Esophagus squamous epithelium (tissue), 4 donors: ENCODE results near the gene ADGRG2.

Experiments used
- POLR2A ChIP-seq, 4 donors: fragments of 450-650 bp; IDR thresholded peaks; one replicate each; pipeline ENCODE4 v1.6.1; 2017; ENCODE audit warnings: antibody characterized with exemption in 4 of 4, mild to moderate bottlenecking in 4 of 4, moderate library complexity in 3 of 4
- TF ChIP-seq, protein P1 (sequence below), 6 experiments: fragments of 450-650 bp in 4 of 6; fragments of 200-600 bp in 2 of 6; sonication (generic) in 2 of 6; IDR thresholded peaks; one replicate each; pipeline ENCODE4 v1.5.1; 2016 to 2019; ENCODE audit warnings: antibody characterized with exemption in 6 of 6, mild to moderate bottlenecking in 4 of 6, moderate library complexity in 4 of 6

DNA sequence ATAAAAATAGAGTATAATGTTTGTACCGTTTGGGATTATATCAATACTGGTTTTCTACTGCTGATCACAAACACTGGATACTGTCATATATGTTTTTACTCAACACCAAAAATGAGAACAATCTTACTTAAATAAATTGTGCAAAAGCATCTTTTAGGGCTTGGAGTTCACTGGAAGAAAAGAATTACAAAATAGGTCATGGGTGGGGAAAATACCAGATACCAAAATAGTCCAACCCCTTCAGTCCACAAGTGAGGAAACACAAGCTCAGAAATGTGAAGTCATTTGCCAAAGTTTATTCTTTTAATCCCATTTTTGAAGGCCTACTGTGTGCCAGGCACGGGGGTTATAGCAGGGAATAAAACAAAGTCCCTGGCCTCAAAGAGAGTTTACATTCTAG is 64.4 kb downstream of the ADGRG2 start:
- TF ChIP-seq, protein P1, sequence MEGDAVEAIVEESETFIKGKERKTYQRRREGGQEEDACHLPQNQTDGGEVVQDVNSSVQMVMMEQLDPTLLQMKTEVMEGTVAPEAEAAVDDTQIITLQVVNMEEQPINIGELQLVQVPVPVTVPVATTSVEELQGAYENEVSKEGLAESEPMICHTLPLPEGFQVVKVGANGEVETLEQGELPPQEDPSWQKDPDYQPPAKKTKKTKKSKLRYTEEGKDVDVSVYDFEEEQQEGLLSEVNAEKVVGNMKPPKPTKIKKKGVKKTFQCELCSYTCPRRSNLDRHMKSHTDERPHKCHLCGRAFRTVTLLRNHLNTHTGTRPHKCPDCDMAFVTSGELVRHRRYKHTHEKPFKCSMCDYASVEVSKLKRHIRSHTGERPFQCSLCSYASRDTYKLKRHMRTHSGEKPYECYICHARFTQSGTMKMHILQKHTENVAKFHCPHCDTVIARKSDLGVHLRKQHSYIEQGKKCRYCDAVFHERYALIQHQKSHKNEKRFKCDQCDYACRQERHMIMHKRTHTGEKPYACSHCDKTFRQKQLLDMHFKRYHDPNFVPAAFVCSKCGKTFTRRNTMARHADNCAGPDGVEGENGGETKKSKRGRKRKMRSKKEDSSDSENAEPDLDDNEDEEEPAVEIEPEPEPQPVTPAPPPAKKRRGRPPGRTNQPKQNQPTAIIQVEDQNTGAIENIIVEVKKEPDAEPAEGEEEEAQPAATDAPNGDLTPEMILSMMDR (IDR thresholded peaks at IDR 0.05) = no peak
- no peak for TF ChIP-seq POLR2A (IDR thresholded peaks at IDR 0.05)
